SK-N-SH (cell line): Measurements from ENCODE around the gene H6PD. TPM values are rescaled to one million over a fixed set of nuclear protein-coding genes. Genes with fewer than 3 reads are reported as not detected.

Source experiments
- CTCF ChIA-PET: fragments of 300-600, 350-600 bp; formaldehyde crosslinking; extraction: SDS; loops from one replicate; lab custom pipeline; 2021; lab: Yijun Ruan, JAX
- POLR2A ChIA-PET: fragments of 350-600 bp; sonication (Branson Sonifier 250); formaldehyde crosslinking; extraction: SDS; loops from one replicate; lab custom pipeline; 2020; ENCODE audit warnings: antibody characterized with exemption, inconsistent platforms; lab: Yijun Ruan, JAX
- DNase-seq: peaks from one replicate; pipeline ENCODE4 v3.0.0; 2012
- H2AFZ ChIP-seq: fragments of 200-600 bp; sonication (generic); 2 replicates; pipeline ENCODE4 v1.8.1; 2016; ENCODE audit warnings: antibody characterized with exemption, mild to moderate bottlenecking, low read depth
- H3F3A ChIP-seq: fragments of 200-600 bp; sonication (generic); replicated peaks from 2 replicates; pipeline ENCODE3; 2016; ENCODE audit warnings: antibody characterized with exemption, mild to moderate bottlenecking; ENCODE audit not compliant: insufficient read depth
- H3K27ac ChIP-seq, 2 experiments: fragments of 200-500 bp in 1 of 2; fragments of 200-600 bp in 1 of 2; sonication (Bioruptor generic) in 1 of 2; sonication (generic), shearing (Covaris generic) in 1 of 2; 2 replicates each; pipeline versions ENCODE4 v1.5.1 to v1.6.1; 2014 to 2016; ENCODE audit warnings: low read depth in 2 of 2, inconsistent platforms in 1 of 2, low read length in 1 of 2, mild to moderate bottlenecking in 1 of 2, mixed read lengths in 1 of 2
- H3K27me3 ChIP-seq: fragments of 200-600 bp; sonication (generic), shearing (Covaris generic); 2 replicates; pipeline ENCODE4 v1.6.1; 2016; ENCODE audit warnings: mixed run types; ENCODE audit not compliant: insufficient read depth
- H3K36me3 ChIP-seq, 2 experiments: fragments of 200-500 bp in 1 of 2; fragments of 200-600 bp in 1 of 2; sonication (Bioruptor generic) in 1 of 2; sonication (generic) in 1 of 2; replicated peaks in 1 of 2; 2 replicates each; pipeline versions ENCODE3 to v1.5.1; 2014 to 2016; ENCODE audit warnings: low read length in 1 of 2, mild to moderate bottlenecking in 1 of 2; ENCODE audit not compliant: insufficient read depth in 2 of 2, control insufficient read depth in 1 of 2
- H3K4me1 ChIP-seq, 2 experiments: fragments of 200-500 bp in 1 of 2; fragments of 200-600 bp in 1 of 2; sonication (Bioruptor generic) in 1 of 2; sonication (generic), shearing (Covaris generic) in 1 of 2; 2 replicates each; pipeline versions ENCODE4 v1.5.1 to v1.6.1; 2014 to 2016; ENCODE audit warnings: low read depth in 1 of 2, low read length in 1 of 2, mixed run types in 1 of 2; ENCODE audit not compliant: insufficient read depth in 2 of 2, control insufficient read depth in 1 of 2
- H3K4me2 ChIP-seq: fragments of 200-600 bp; sonication (generic), shearing (Covaris generic); 2 replicates; pipeline ENCODE4 v1.6.1; 2017; ENCODE audit warnings: mixed run types
- H3K4me3 ChIP-seq, 2 experiments: fragments of 200-500 bp in 1 of 2; fragments of 200-600 bp in 1 of 2; sonication (Bioruptor generic) in 1 of 2; sonication (generic), shearing (Covaris generic) in 1 of 2; 2 replicates each; pipeline versions ENCODE4 v1.5.1 to v1.8.1; 2014 to 2016; ENCODE audit warnings: low read depth in 2 of 2, inconsistent platforms in 1 of 2, low read length in 1 of 2, mild to moderate bottlenecking in 1 of 2, mixed read lengths in 1 of 2, moderate library complexity in 1 of 2
- H3K79me2 ChIP-seq: fragments of 200-600 bp; sonication (generic); 2 replicates; pipeline ENCODE4 v1.8.1; 2017; ENCODE audit warnings: mild to moderate bottlenecking; ENCODE audit not compliant: insufficient read depth
- H3K9ac ChIP-seq: fragments of 200-600 bp; sonication (generic); 2 replicates; pipeline ENCODE4 v1.6.1; 2017; ENCODE audit warnings: mixed run types
- H3K9me2 ChIP-seq: fragments of 200-600 bp; sonication (generic); 2 replicates; pipeline ENCODE4 v1.6.1; 2017; ENCODE audit warnings: mixed run types
- H3K9me3 ChIP-seq: fragments of 200-600 bp; sonication (generic); 2 replicates; pipeline ENCODE4 v1.6.1; 2017; ENCODE audit warnings: mixed run types, mild to moderate bottlenecking, moderate library complexity
- H4K20me1 ChIP-seq: fragments of 200-600 bp; sonication (generic); 2 replicates; pipeline ENCODE4 v1.6.1; 2017; ENCODE audit warnings: mild to moderate bottlenecking, mixed run types; ENCODE audit not compliant: insufficient read depth
- EZH2phosphoT487 ChIP-seq: fragments of 200-600 bp; sonication (generic); IDR thresholded peaks from 2 replicates; pipeline ENCODE4 v1.6.1; 2017; ENCODE audit warnings: low read depth, mixed run types, mild to moderate bottlenecking, antibody characterized with exemption, moderate library complexity, borderline replicate concordance
- FOSL2 ChIP-seq: IDR thresholded peaks from 2 replicates; pipeline ENCODE4 v1.4.0; 2012; ENCODE audit warnings: low read depth, mild to moderate bottlenecking, moderate library complexity, borderline replicate concordance
- FOXJ3 ChIP-seq: sonication (generic); formaldehyde crosslinking; IDR thresholded peaks from 2 replicates; pipeline ENCODE4 v1.5.1; 2020; ENCODE audit warnings: mild to moderate bottlenecking, missing genetic modification reagents
- FOXM1 ChIP-seq: IDR thresholded peaks from 2 replicates; pipeline ENCODE4 v1.4.0; 2012; ENCODE audit warnings: low read depth, mild to moderate bottlenecking
- GABPA ChIP-seq: IDR thresholded peaks from 2 replicates; pipeline ENCODE4 v1.4.0; 2012; ENCODE audit warnings: low read depth, mild to moderate bottlenecking
- JUND ChIP-seq: IDR thresholded peaks from 2 replicates; pipeline ENCODE4 v1.4.0; 2012
- MEF2A ChIP-seq: IDR thresholded peaks from 2 replicates; pipeline ENCODE4 v1.4.0; 2012; ENCODE audit warnings: low read depth, borderline replicate concordance
- NRF1 ChIP-seq: IDR thresholded peaks from 2 replicates; pipeline ENCODE4 v1.6.1; 2012; ENCODE audit warnings: low read depth, mild to moderate bottlenecking, low read length
- PBX3 ChIP-seq: IDR thresholded peaks from 2 replicates; pipeline ENCODE4; 2012
- RFX5 ChIP-seq: IDR thresholded peaks from 2 replicates; pipeline ENCODE4 v1.6.1; 2012; ENCODE audit warnings: mild to moderate bottlenecking, improper control_type of control experiment, low read length
- SIN3A ChIP-seq: IDR thresholded peaks from 2 replicates; pipeline ENCODE4 v1.6.1; 2012; ENCODE audit warnings: low read depth, mild to moderate bottlenecking, low read length, moderate library complexity, borderline replicate concordance
- SMC3 ChIP-seq: IDR thresholded peaks from 2 replicates; pipeline ENCODE4 v1.6.1; 2012; ENCODE audit warnings: low read depth, low read length, improper control_type of control experiment
- TCF12 ChIP-seq: IDR thresholded peaks from 2 replicates; pipeline ENCODE4 v1.4.0; 2012
- TEAD4 ChIP-seq: IDR thresholded peaks from 2 replicates; pipeline ENCODE4 v1.4.0; 2012; ENCODE audit warnings: mild to moderate bottlenecking, borderline replicate concordance; ENCODE audit not compliant: insufficient read depth
- YY1 ChIP-seq: IDR thresholded peaks from 2 replicates; pipeline ENCODE4 v1.4.0; 2012; ENCODE audit warnings: low read depth, mild to moderate bottlenecking
- WGBS: methylation state at CpG from one replicate; pipeline ENCODE4 v1.1.6; 2017; ENCODE audit warnings: low lambda C conversion rate; 5-methylcytosine and 5-hydroxymethylcytosine counted together
- polyA plus RNA-seq, 3 experiments: library from polyadenylated mRNA; depleted of rRNA; stranded (reverse); fragments of >200 nt; gene quantifications; 2 replicates each; pipeline ENCODE4 v1.2.3, GENCODE V29; 2012
- TF ChIP-seq, protein P1 (sequence below): fragments of 200-600 bp; sonication (generic); IDR thresholded peaks from 2 replicates; pipeline ENCODE4 v1.6.1; 2017; ENCODE audit warnings: antibody characterized with exemption, mild to moderate bottlenecking, moderate library complexity
- TF ChIP-seq, protein P2 (sequence below): fragments of 150-350 bp; IDR thresholded peaks from 2 replicates; pipeline ENCODE4 v1.6.1; 2017; ENCODE audit warnings: antibody characterized with exemption, low read length, low read depth, borderline replicate concordance
- TF ChIP-seq, protein P3 (sequence below): IDR thresholded peaks from 2 replicates; pipeline ENCODE4 v1.4.0; 2012; ENCODE audit warnings: low read depth, borderline replicate concordance

The H6PD gene
- polyA plus RNA-seq, 1 of the 3 experiments (the other 2 are of a cell fraction): 19.1 TPM

DNA sequence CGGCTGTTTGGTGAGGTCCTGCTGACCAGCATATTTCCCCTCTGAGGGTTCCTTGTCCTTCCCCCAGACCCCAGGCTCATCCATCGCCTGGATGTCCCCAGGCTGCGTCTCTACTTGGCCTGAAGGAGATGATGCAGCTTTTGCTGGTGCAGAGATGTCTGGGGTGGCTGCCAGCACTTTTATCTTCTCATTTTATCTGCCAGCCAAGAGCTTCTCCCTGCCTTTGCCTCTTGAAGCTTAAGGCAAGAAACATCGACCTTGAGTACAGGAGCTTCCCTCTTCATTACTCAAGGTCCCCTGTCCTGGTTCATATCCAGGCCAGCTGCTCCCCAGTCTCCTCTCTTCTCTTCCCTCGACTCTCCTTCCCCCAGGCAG lies 9.2 kb upstream of the H6PD start (continued):
- TF ChIP-seq MEF2A: no peak
- TF ChIP-seq TCF12: no peak
- TF ChIP-seq TEAD4: no peak

DNA sequence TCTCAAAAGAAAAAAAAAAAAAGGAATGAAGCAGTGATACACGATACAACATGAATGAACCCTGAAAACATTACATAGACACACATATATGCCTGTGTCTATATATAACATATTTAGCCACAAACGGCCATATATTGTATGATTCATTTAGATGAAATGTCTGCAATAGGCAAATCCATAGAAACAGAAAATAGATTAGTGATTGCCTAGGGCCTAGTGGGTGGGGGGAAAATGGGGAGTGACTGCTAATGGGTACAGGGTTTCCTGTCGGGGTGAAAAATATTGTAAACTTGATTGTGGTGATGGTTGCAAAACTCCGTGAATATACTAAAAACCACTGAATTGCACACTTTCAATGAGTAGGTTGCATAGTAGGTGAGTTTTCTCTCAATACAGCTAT lies 6.0 kb upstream of the H6PD start:
- H3K4me1 ChIP-seq: no peaks in the 10 kb centered on the region; a peak in 1 of 4 replicates
- TF ChIP-seq PBX3 (no peak), RFX5 (no peak), FOXM1 (no peak), EZH2phosphoT487 (no peak), GABPA (no peak), SMC3 (no peak), TEAD4 (no peak), YY1 (no peak), FOXJ3 (no peak), SIN3A (no peak), FOSL2 (no peak), JUND (no peak), NRF1 (no peak), MEF2A (no peak)
- TF ChIP-seq, protein P1, sequence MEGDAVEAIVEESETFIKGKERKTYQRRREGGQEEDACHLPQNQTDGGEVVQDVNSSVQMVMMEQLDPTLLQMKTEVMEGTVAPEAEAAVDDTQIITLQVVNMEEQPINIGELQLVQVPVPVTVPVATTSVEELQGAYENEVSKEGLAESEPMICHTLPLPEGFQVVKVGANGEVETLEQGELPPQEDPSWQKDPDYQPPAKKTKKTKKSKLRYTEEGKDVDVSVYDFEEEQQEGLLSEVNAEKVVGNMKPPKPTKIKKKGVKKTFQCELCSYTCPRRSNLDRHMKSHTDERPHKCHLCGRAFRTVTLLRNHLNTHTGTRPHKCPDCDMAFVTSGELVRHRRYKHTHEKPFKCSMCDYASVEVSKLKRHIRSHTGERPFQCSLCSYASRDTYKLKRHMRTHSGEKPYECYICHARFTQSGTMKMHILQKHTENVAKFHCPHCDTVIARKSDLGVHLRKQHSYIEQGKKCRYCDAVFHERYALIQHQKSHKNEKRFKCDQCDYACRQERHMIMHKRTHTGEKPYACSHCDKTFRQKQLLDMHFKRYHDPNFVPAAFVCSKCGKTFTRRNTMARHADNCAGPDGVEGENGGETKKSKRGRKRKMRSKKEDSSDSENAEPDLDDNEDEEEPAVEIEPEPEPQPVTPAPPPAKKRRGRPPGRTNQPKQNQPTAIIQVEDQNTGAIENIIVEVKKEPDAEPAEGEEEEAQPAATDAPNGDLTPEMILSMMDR: no peak
- TF ChIP-seq, protein P2, sequence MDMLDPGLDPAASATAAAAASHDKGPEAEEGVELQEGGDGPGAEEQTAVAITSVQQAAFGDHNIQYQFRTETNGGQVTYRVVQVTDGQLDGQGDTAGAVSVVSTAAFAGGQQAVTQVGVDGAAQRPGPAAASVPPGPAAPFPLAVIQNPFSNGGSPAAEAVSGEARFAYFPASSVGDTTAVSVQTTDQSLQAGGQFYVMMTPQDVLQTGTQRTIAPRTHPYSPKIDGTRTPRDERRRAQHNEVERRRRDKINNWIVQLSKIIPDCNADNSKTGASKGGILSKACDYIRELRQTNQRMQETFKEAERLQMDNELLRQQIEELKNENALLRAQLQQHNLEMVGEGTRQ: no peak
- TF ChIP-seq, protein P3, sequence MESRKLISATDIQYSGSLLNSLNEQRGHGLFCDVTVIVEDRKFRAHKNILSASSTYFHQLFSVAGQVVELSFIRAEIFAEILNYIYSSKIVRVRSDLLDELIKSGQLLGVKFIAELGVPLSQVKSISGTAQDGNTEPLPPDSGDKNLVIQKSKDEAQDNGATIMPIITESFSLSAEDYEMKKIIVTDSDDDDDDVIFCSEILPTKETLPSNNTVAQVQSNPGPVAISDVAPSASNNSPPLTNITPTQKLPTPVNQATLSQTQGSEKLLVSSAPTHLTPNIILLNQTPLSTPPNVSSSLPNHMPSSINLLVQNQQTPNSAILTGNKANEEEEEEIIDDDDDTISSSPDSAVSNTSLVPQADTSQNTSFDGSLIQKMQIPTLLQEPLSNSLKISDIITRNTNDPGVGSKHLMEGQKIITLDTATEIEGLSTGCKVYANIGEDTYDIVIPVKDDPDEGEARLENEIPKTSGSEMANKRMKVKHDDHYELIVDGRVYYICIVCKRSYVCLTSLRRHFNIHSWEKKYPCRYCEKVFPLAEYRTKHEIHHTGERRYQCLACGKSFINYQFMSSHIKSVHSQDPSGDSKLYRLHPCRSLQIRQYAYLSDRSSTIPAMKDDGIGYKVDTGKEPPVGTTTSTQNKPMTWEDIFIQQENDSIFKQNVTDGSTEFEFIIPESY: no peak
- ChIA-PET CTCF (no interaction called here), POLR2A (no interaction called here)
- no peaks in the 10 kb centered on the region for H3K9me3 ChIP-seq
- no peak overlapping the region for H3K4me3 ChIP-seq
- WGBS: 69% methylated on average over 4 of the region's 4 CpGs
- H3K27ac ChIP-seq: no peak overlapping the region
- H3K9ac ChIP-seq: no peak overlapping the region
- no peaks in the 10 kb centered on the region for H3K79me2 ChIP-seq
- no peak for DNase-seq
- no peaks in the 10 kb centered on the region for H3F3A ChIP-seq
- no peaks in the 10 kb centered on the region for H3K9me2 ChIP-seq
- H2AFZ ChIP-seq: no peak overlapping the region
- H3K4me2 ChIP-seq: no peak overlapping the region
- H4K20me1 ChIP-seq: no peaks in the 10 kb centered on the region
- no peaks in the 10 kb centered on the region for H3K36me3 ChIP-seq
- H3K27me3 ChIP-seq: no peaks in the 10 kb centered on the region
